SK-N-SH (cell line): ENCODE measurements around the gene NPM1. TPM values are rescaled to one million over a fixed set of nuclear protein-coding genes. Genes with fewer than 3 reads are reported as not detected.
"Not testable (repeated sequence)": the region's sequence is repeated elsewhere in the genome, so short reads cannot be mapped to it uniquely, and the experiment has no call there.

Source experiments
- CTCF ChIA-PET: fragments of 300-600, 350-600 bp; formaldehyde crosslinking; extraction: SDS; loops from one replicate; lab custom pipeline; 2021; lab: Yijun Ruan, JAX
- POLR2A ChIA-PET: fragments of 350-600 bp; sonication (Branson Sonifier 250); formaldehyde crosslinking; extraction: SDS; loops from one replicate; lab custom pipeline; 2020; ENCODE audit warnings: antibody characterized with exemption, inconsistent platforms; lab: Yijun Ruan, JAX
- DNase-seq: peaks from one replicate; pipeline ENCODE4 v3.0.0; 2012
- H2AFZ ChIP-seq: fragments of 200-600 bp; sonication (generic); 2 replicates; pipeline ENCODE4 v1.8.1; 2016; ENCODE audit warnings: antibody characterized with exemption, mild to moderate bottlenecking, low read depth
- H3F3A ChIP-seq: fragments of 200-600 bp; sonication (generic); replicated peaks from 2 replicates; pipeline ENCODE3; 2016; ENCODE audit warnings: antibody characterized with exemption, mild to moderate bottlenecking; ENCODE audit not compliant: insufficient read depth
- H3K27ac ChIP-seq, 2 experiments: fragments of 200-500 bp in 1 of 2; fragments of 200-600 bp in 1 of 2; sonication (Bioruptor generic) in 1 of 2; sonication (generic), shearing (Covaris generic) in 1 of 2; 2 replicates each; pipeline versions ENCODE4 v1.5.1 to v1.6.1; 2014 to 2016; ENCODE audit warnings: low read depth in 2 of 2, inconsistent platforms in 1 of 2, low read length in 1 of 2, mild to moderate bottlenecking in 1 of 2, mixed read lengths in 1 of 2
- H3K27me3 ChIP-seq: fragments of 200-600 bp; sonication (generic), shearing (Covaris generic); 2 replicates; pipeline ENCODE4 v1.6.1; 2016; ENCODE audit warnings: mixed run types; ENCODE audit not compliant: insufficient read depth
- H3K36me3 ChIP-seq, 2 experiments: fragments of 200-500 bp in 1 of 2; fragments of 200-600 bp in 1 of 2; sonication (Bioruptor generic) in 1 of 2; sonication (generic) in 1 of 2; replicated peaks in 1 of 2; 2 replicates each; pipeline versions ENCODE3 to v1.5.1; 2014 to 2016; ENCODE audit warnings: low read length in 1 of 2, mild to moderate bottlenecking in 1 of 2; ENCODE audit not compliant: insufficient read depth in 2 of 2, control insufficient read depth in 1 of 2
- H3K4me1 ChIP-seq, 2 experiments: fragments of 200-500 bp in 1 of 2; fragments of 200-600 bp in 1 of 2; sonication (Bioruptor generic) in 1 of 2; sonication (generic), shearing (Covaris generic) in 1 of 2; 2 replicates each; pipeline versions ENCODE4 v1.5.1 to v1.6.1; 2014 to 2016; ENCODE audit warnings: low read depth in 1 of 2, low read length in 1 of 2, mixed run types in 1 of 2; ENCODE audit not compliant: insufficient read depth in 2 of 2, control insufficient read depth in 1 of 2
- H3K4me2 ChIP-seq: fragments of 200-600 bp; sonication (generic), shearing (Covaris generic); 2 replicates; pipeline ENCODE4 v1.6.1; 2017; ENCODE audit warnings: mixed run types
- H3K4me3 ChIP-seq, 2 experiments: fragments of 200-500 bp in 1 of 2; fragments of 200-600 bp in 1 of 2; sonication (Bioruptor generic) in 1 of 2; sonication (generic), shearing (Covaris generic) in 1 of 2; 2 replicates each; pipeline versions ENCODE4 v1.5.1 to v1.8.1; 2014 to 2016; ENCODE audit warnings: low read depth in 2 of 2, inconsistent platforms in 1 of 2, low read length in 1 of 2, mild to moderate bottlenecking in 1 of 2, mixed read lengths in 1 of 2, moderate library complexity in 1 of 2
- H3K79me2 ChIP-seq: fragments of 200-600 bp; sonication (generic); 2 replicates; pipeline ENCODE4 v1.8.1; 2017; ENCODE audit warnings: mild to moderate bottlenecking; ENCODE audit not compliant: insufficient read depth
- H3K9ac ChIP-seq: fragments of 200-600 bp; sonication (generic); 2 replicates; pipeline ENCODE4 v1.6.1; 2017; ENCODE audit warnings: mixed run types
- H3K9me2 ChIP-seq: fragments of 200-600 bp; sonication (generic); 2 replicates; pipeline ENCODE4 v1.6.1; 2017; ENCODE audit warnings: mixed run types
- H3K9me3 ChIP-seq: fragments of 200-600 bp; sonication (generic); 2 replicates; pipeline ENCODE4 v1.6.1; 2017; ENCODE audit warnings: mixed run types, mild to moderate bottlenecking, moderate library complexity
- H4K20me1 ChIP-seq: fragments of 200-600 bp; sonication (generic); 2 replicates; pipeline ENCODE4 v1.6.1; 2017; ENCODE audit warnings: mild to moderate bottlenecking, mixed run types; ENCODE audit not compliant: insufficient read depth
- CTCF ChIP-seq: fragments of 200-600 bp; sonication (generic); IDR thresholded peaks from 2 replicates; pipeline ENCODE4 v1.6.1; 2017; ENCODE audit warnings: antibody characterized with exemption, mild to moderate bottlenecking, moderate library complexity
- ELF1 ChIP-seq: IDR thresholded peaks from 2 replicates; pipeline ENCODE4 v1.4.0; 2012
- EP300 ChIP-seq, 2 experiments: IDR thresholded peaks; 2 replicates each; pipeline versions ENCODE4 v1.4.0 to v1.6.1; 2012; ENCODE audit warnings: borderline replicate concordance in 1 of 2, low read depth in 1 of 2, low read length in 1 of 2
- FOSL2 ChIP-seq: IDR thresholded peaks from 2 replicates; pipeline ENCODE4 v1.4.0; 2012; ENCODE audit warnings: low read depth, mild to moderate bottlenecking, moderate library complexity, borderline replicate concordance
- GATA2 ChIP-seq: sonication (generic); formaldehyde crosslinking; IDR thresholded peaks from 2 replicates; pipeline ENCODE4 v1.5.0; 2020; ENCODE audit warnings: mild to moderate bottlenecking, missing genetic modification reagents
- IRF3 ChIP-seq: fragments of 150-350 bp; IDR thresholded peaks from 2 replicates; pipeline ENCODE4 v1.6.1; 2016; ENCODE audit warnings: mild to moderate bottlenecking, low read depth, low read length
- JUND ChIP-seq: IDR thresholded peaks from 2 replicates; pipeline ENCODE4 v1.4.0; 2012
- MEF2A ChIP-seq: IDR thresholded peaks from 2 replicates; pipeline ENCODE4 v1.4.0; 2012; ENCODE audit warnings: low read depth, borderline replicate concordance
- NFIC ChIP-seq: IDR thresholded peaks from 2 replicates; pipeline ENCODE4 v1.4.0; 2012; ENCODE audit warnings: borderline replicate concordance
- RXRA ChIP-seq: IDR thresholded peaks from 2 replicates; pipeline ENCODE4 v1.4.0; 2012; ENCODE audit warnings: low read depth, mild to moderate bottlenecking, borderline replicate concordance
- SMC3 ChIP-seq: IDR thresholded peaks from 2 replicates; pipeline ENCODE4 v1.6.1; 2012; ENCODE audit warnings: low read depth, low read length, improper control_type of control experiment
- TAF1 ChIP-seq: IDR thresholded peaks from 2 replicates; pipeline ENCODE4 v1.6.1; 2012; ENCODE audit warnings: low read depth, mild to moderate bottlenecking, low read length, moderate library complexity, borderline replicate concordance
- USF1 ChIP-seq: IDR thresholded peaks from 2 replicates; pipeline ENCODE4 v1.4.0; 2012; ENCODE audit warnings: low read depth, borderline replicate concordance
- WGBS: methylation state at CpG from one replicate; pipeline ENCODE4 v1.1.6; 2017; ENCODE audit warnings: low lambda C conversion rate; 5-methylcytosine and 5-hydroxymethylcytosine counted together
- polyA plus RNA-seq, 3 experiments: library from polyadenylated mRNA; depleted of rRNA; stranded (reverse); fragments of >200 nt; gene quantifications; 2 replicates each; pipeline ENCODE4 v1.2.3, GENCODE V29; 2012
- TF ChIP-seq, protein P1 (sequence below): IDR thresholded peaks from 2 replicates; pipeline ENCODE4 v1.4.0; 2012; ENCODE audit warnings: low read depth, borderline replicate concordance

NPM1 gene
- polyA plus RNA-seq, 1 of the 3 experiments (the other 2 are of a cell fraction): 4,764 TPM

DNA sequence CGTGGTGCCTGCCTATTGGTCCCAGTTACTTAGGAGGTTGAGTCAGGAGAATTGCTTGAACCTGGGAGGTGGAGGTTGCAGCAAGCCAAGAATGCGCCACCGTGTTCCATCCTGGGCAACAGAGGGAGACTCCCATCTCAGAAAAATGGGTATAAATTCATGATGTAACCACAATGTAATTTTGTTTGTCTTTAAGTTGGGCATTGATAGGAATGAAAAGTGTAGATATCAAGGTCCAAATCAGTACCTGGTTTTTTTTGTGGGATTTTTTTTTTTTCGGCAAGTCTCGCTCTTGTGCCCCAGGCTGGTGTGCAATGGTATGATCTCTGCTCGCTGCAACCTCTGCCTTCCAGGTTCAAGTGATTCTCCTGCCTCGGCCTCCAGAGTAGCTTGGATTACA is 7.4 kb downstream of the NPM1 start (continued):
- TF ChIP-seq, protein P1, sequence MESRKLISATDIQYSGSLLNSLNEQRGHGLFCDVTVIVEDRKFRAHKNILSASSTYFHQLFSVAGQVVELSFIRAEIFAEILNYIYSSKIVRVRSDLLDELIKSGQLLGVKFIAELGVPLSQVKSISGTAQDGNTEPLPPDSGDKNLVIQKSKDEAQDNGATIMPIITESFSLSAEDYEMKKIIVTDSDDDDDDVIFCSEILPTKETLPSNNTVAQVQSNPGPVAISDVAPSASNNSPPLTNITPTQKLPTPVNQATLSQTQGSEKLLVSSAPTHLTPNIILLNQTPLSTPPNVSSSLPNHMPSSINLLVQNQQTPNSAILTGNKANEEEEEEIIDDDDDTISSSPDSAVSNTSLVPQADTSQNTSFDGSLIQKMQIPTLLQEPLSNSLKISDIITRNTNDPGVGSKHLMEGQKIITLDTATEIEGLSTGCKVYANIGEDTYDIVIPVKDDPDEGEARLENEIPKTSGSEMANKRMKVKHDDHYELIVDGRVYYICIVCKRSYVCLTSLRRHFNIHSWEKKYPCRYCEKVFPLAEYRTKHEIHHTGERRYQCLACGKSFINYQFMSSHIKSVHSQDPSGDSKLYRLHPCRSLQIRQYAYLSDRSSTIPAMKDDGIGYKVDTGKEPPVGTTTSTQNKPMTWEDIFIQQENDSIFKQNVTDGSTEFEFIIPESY: no peak
- TF ChIP-seq NFIC: no peak
- TF ChIP-seq USF1: no peak
- no peak for TF ChIP-seq EP300 (IDR thresholded peaks at IDR 0.05; ENCODE audit: borderline replicate concordance in 1 of 2, low read depth in 1 of 2, low read length in 1 of 2)
- no peak for TF ChIP-seq SMC3

GRCh38 chr5:171396583-171396982 is 8.9 kb downstream of the NPM1 start:
- H3K4me1 ChIP-seq, H3K4me3 ChIP-seq, H3K9me3 ChIP-seq, H3K27ac ChIP-seq, DNase-seq, H3K9ac ChIP-seq, H2AFZ ChIP-seq, H3K4me2 ChIP-seq, H3K9me2 ChIP-seq, H3K27me3 ChIP-seq: not testable (repeated sequence)
- POLR2A ChIA-PET: interaction anchor here (0.7 kb wide), 1 partner anchor 90 kb away, joined by 3 read pairs; no protein-coding TSS in a partner anchor
- CTCF ChIA-PET: interaction anchor here (2.0 kb wide), 1 partner anchor 55 kb away, joined by 7 read pairs; no protein-coding TSS in a partner anchor
- WGBS: 90% methylated on average over 11 of the region's 11 CpGs
- peaks cover 72 to 100% of the 10 kb centered on the region in 2 experiments for H3K36me3 ChIP-seq
- peaks cover 100% of the 10 kb centered on the region for H3K79me2 ChIP-seq
- H3F3A ChIP-seq: peaks cover 50% of the 10 kb centered on the region
- H4K20me1 ChIP-seq: peaks cover 100% of the 10 kb centered on the region

- no peak for DNase-seq
- no peak overlapping the region for H3K9ac ChIP-seq
- H3K79me2 ChIP-seq: peaks cover 98% of the 10 kb centered on the region
- H3K4me2 ChIP-seq: no peak overlapping the region
- 94% methylated on average over 2 of the region's 2 CpGs for WGBS
- POLR2A ChIA-PET: no interaction called here
- peaks cover 98% of the 10 kb centered on the region for H4K20me1 ChIP-seq
- H2AFZ ChIP-seq: no peak overlapping the region
- H3K9me2 ChIP-seq: no peaks in the 10 kb centered on the region
- TF ChIP-seq RXRA: no peak
- no peak for TF ChIP-seq GATA2 (CRISPR knock-in tag)
- no peak for TF ChIP-seq ELF1
- no peak for TF ChIP-seq FOSL2
- no peak for TF ChIP-seq TAF1
- TF ChIP-seq IRF3: no peak
- no peak for TF ChIP-seq MEF2A
- TF ChIP-seq JUND: no peak
- no peak for TF ChIP-seq CTCF
- TF ChIP-seq, protein P1: no peak
- TF ChIP-seq, all 33 proteins: peak for 0
- Histone ChIP-seq H3K9me3 (no peaks in the 10 kb centered on the region), H3K4me1 (peaks cover 0 to 2% of the 10 kb centered on the region in 2 experiments; a peak in 2 of 4 replicates), H3K27me3 (no peaks in the 10 kb centered on the region), H3K36me3 (peaks cover 70 to 98% of the 10 kb centered on the region in 2 experiments), H3K4me3 (no peak overlapping the region), H3F3A (peaks cover 49% of the 10 kb centered on the region), H3K27ac (no peak overlapping the region)
- CTCF ChIA-PET: interaction anchor here (2.0 kb wide), 1 partner anchor 55 kb away, joined by 7 read pairs; no protein-coding TSS in a partner anchor
These were observed 9.5 kb downstream of the NPM1 start for GRCh38 chr5:171397190-171397589.
